ENCODE measurements around the gene KRT15.
A peak's percentile ranks its signal among the peaks of the same experiment; 100 is the strongest.

Gene KRT15

GRCh38 chr17:41511716-41512115 is 7.0 kb downstream of the KRT15 start:
- no peak for TF ChIP-seq CTCF (conservative IDR thresholded peaks at IDR 0.05; ENCODE audit: low read depth)
- peak overlapping the region; percentile 98 for H3K27ac ChIP-seq
- no peak for DNase-seq (ENCODE audit: low spot score)
- ChIA-PET POLR2A (ENCODE audit: low non-redundant PET) (no interaction called here), CTCF (interaction anchor here (0.6 to 1.3 kb wide), 3 partner anchors 38 to 206 kb away, joined by 4 read pairs; no protein-coding TSS in a partner anchor)

- no peak for TF ChIP-seq CTCF (conservative IDR thresholded peaks at IDR 0.05; ENCODE audit: low read depth)
- ChIA-PET CTCF (interaction anchor here (0.6 kb wide), 2 partner anchors 88 to 206 kb away, joined by 4 read pairs; no protein-coding TSS in a partner anchor), POLR2A (ENCODE audit: low non-redundant PET) (interaction anchor here (1.1 kb wide), 1 partner anchor 11 kb away, joined by 3 read pairs; no protein-coding TSS in a partner anchor)
- peak overlapping the region; percentile 98 for H3K27ac ChIP-seq
- DNase-seq (ENCODE audit: low spot score): no peak
Measured at GRCh38 chr17:41511116-41511515, 7.6 kb downstream of the KRT15 start.

GRCh38 chr17:41510251-41511065 is 8.2 kb downstream of the KRT15 start:
- peak overlapping the region; percentile 98 for H3K27ac ChIP-seq
- DNase-seq (ENCODE audit: low spot score): no peak
- TF ChIP-seq CTCF (conservative IDR thresholded peaks at IDR 0.05; ENCODE audit: low read depth): no peak
- ChIA-PET POLR2A (ENCODE audit: low non-redundant PET) (interaction anchor here (0.5 to 1.1 kb wide), 3 partner anchors 11 to 692 kb away, joined by 3 to 4 read pairs (median 3); no protein-coding TSS in a partner anchor), CTCF (interaction anchor here (0.6 to 1.0 kb wide), 2 partner anchors 88 to 93 kb away, joined by 3 to 4 read pairs; no protein-coding TSS in a partner anchor)

- POLR2A ChIA-PET (ENCODE audit: low non-redundant PET): no interaction called here
- no peak for TF ChIP-seq CTCF (conservative IDR thresholded peaks at IDR 0.05; ENCODE audit: low read depth)
- H3K27ac ChIP-seq: peak overlapping the region; percentile 45
- peak; percentile 76 for DNase-seq (ENCODE audit: low spot score)
- CTCF ChIA-PET: interaction anchor here (0.7 to 1.1 kb wide), 2 partner anchors 9 to 155 kb away, joined by 3 to 5 read pairs; no protein-coding TSS in a partner anchor
Measured at GRCh38 chr17:41507315-41507880, 11.3 kb downstream of the KRT15 start.

- no peak overlapping the region for H3K27ac ChIP-seq
- peak; percentile 44 for DNase-seq (ENCODE audit: low spot score)
- TF ChIP-seq CTCF (conservative IDR thresholded peaks at IDR 0.05; ENCODE audit: low read depth): no peak
- POLR2A ChIA-PET (ENCODE audit: low non-redundant PET): no interaction called here
- CTCF ChIA-PET: interaction anchor here (0.9 to 1.1 kb wide), 2 partner anchors 13 to 43 kb away, joined by 3 read pairs; partner anchors contain the start of gene KRT15
Measured at GRCh38 chr17:41505809-41506767, 12.6 kb downstream of the KRT15 start.

All from RWPE1 (cell line).